GM23338 (cell line): ENCODE data around the gene ANTXR1. TPM values are rescaled to one million over a fixed set of nuclear protein-coding genes. Genes with fewer than 3 reads are reported as not detected.

Experiments
- ATAC-seq: fragments of 200-7000 bp; cut with Tn5 transposase; 3 replicates; pipeline ENCODE4 v1.9.1; 2020
- DNase-seq: peaks from one replicate; pipeline ENCODE4 v3.0.0-alpha.2; 2015; ENCODE audit warnings: low spot score
- H2AFZ ChIP-seq: fragments of 200-600 bp; sonication (generic); 2 replicates; pipeline ENCODE4 v1.8.0; 2016; ENCODE audit warnings: antibody characterized with exemption, mild to moderate bottlenecking, moderate library complexity
- H3F3A ChIP-seq: fragments of 200-600 bp; sonication (generic); replicated peaks from 2 replicates; pipeline ENCODE4 v1.8.0; 2017; ENCODE audit warnings: antibody characterized with exemption, mixed run types, low read depth
- H3K27ac ChIP-seq: fragments of 200-600 bp; sonication (generic); 2 replicates; pipeline ENCODE4 v1.6.1; 2016; ENCODE audit warnings: low read depth
- H3K27me3 ChIP-seq: fragments of 200-600 bp; sonication (generic); 2 replicates; pipeline ENCODE4 v1.8.0; 2016; ENCODE audit warnings: mild to moderate bottlenecking, mixed run types, moderate library complexity; ENCODE audit not compliant: insufficient read depth
- H3K36me3 ChIP-seq: fragments of 200-600 bp; sonication (generic); 2 replicates; pipeline ENCODE4 v1.8.0; 2016; ENCODE audit warnings: mild to moderate bottlenecking; ENCODE audit not compliant: insufficient read depth
- H3K4me1 ChIP-seq: fragments of 200-600 bp; sonication (generic); 2 replicates; pipeline ENCODE4 v1.8.0; 2016; ENCODE audit warnings: mild to moderate bottlenecking, moderate library complexity; ENCODE audit not compliant: insufficient read depth
- H3K4me2 ChIP-seq: fragments of 200-600 bp; sonication (generic); 2 replicates; pipeline ENCODE4 v1.7.1; 2017; ENCODE audit warnings: mixed run types
- H3K4me3 ChIP-seq: fragments of 200-600 bp; sonication (generic); 2 replicates; pipeline ENCODE4 v1.6.1; 2016; ENCODE audit warnings: mixed run types
- H3K79me2 ChIP-seq: fragments of 200-600 bp; sonication (generic); replicated peaks from 2 replicates; pipeline ENCODE4 v1.8.0; 2017; ENCODE audit warnings: mild to moderate bottlenecking; ENCODE audit not compliant: insufficient read depth
- H3K9me2 ChIP-seq: fragments of 200-600 bp; sonication (generic); 2 replicates; pipeline ENCODE4 v1.8.0; 2017; ENCODE audit not compliant: insufficient read depth
- H4K20me1 ChIP-seq: fragments of 200-600 bp; sonication (generic); replicated peaks from 2 replicates; pipeline ENCODE4 v1.8.0; 2017; ENCODE audit warnings: mild to moderate bottlenecking; ENCODE audit not compliant: insufficient read depth
- H3K27ac Mint-ChIP-seq: 2 replicates; pipeline ENCODE4 v1.8.0; 2020; ENCODE audit warnings: inconsistent platforms, mild to moderate bottlenecking, moderate library complexity, mixed read lengths
- H3K27me3 Mint-ChIP-seq: 3 replicates; pipeline ENCODE4 v1.8.0; 2022; ENCODE audit warnings: low read depth, mild to moderate bottlenecking, moderate library complexity, mixed read lengths, inconsistent platforms; ENCODE audit not compliant: insufficient read depth, poor library complexity
- H3K36me3 Mint-ChIP-seq: 3 replicates; pipeline ENCODE4 v1.8.0; 2021; ENCODE audit warnings: low read depth, mild to moderate bottlenecking, inconsistent platforms, moderate library complexity, mixed read lengths
- H3K4me1 Mint-ChIP-seq: 3 replicates; pipeline ENCODE4 v1.8.0; 2020; ENCODE audit warnings: mild to moderate bottlenecking, inconsistent platforms, mixed read lengths
- H3K4me3 Mint-ChIP-seq: 3 replicates; pipeline ENCODE4 v1.8.0; 2021; ENCODE audit warnings: moderate library complexity, mild to moderate bottlenecking, inconsistent platforms, mixed read lengths
- H3K9me3 Mint-ChIP-seq: 3 replicates; pipeline ENCODE4 v1.8.0; 2020; ENCODE audit warnings: moderate library complexity, mild to moderate bottlenecking, inconsistent platforms, mixed read lengths
- CREB1 ChIP-seq: fragments of 250-450 bp; sonication (Bioruptor Pico); IDR thresholded peaks from 2 replicates; pipeline ENCODE4 v1.5.0; 2020; ENCODE audit warnings: low read depth, mild to moderate bottlenecking, moderate library complexity
- EZH2 ChIP-seq: fragments of 200-600 bp; sonication (generic); IDR thresholded peaks from one replicate; pipeline ENCODE4 v1.8.0; 2017; ENCODE audit warnings: antibody characterized with exemption, mild to moderate bottlenecking, low read depth; ENCODE audit not compliant: unreplicated experiment
- polyA plus RNA-seq: library from polyadenylated mRNA; unstranded; fragments of >200 nt; fragmentation: Nextera tagmentation; extraction: Ambion mirVana; gene quantifications from 2 replicates; pipeline ENCODE4 v1.2.1, GENCODE V29; 2016
- total RNA-seq: library from RNA; depleted of rRNA; stranded (reverse); fragments of >200 nt; shearing (Covaris generic); gene quantifications from 2 replicates; pipeline ENCODE4 v1.2.3, GENCODE V29; 2014
- TF ChIP-seq, protein P1 (sequence below): fragments of 250-450 bp; sonication (Bioruptor Pico); IDR thresholded peaks from 2 replicates; pipeline ENCODE4 v1.5.0; 2020; ENCODE audit warnings: mild to moderate bottlenecking, moderate library complexity
- TF ChIP-seq, protein P2 (sequence below): IDR thresholded peaks from one replicate; pipeline ENCODE4 v1.6.1; 2018; ENCODE audit warnings: antibody characterized with exemption; ENCODE audit not compliant: unreplicated experiment

ANTXR1 gene
- total and polyA plus RNA-seq, 2 experiments from 2014 or later: 16.1 to 23.1 TPM

GRCh38 chr2:69102041-69102593 is 89.1 kb downstream of the ANTXR1 start:
- no peaks in the 10 kb centered on the region for H3K27me3 ChIP-seq
- no peaks in the 10 kb centered on the region for H3K79me2 ChIP-seq
- H3K4me2 ChIP-seq: no peak overlapping the region
- DNase-seq (no peak), ATAC-seq (no peak)
- 0 out of 2 replicates have a peak, but pooled peaks cover 5% of the 10 kb centered on the region for H3K36me3 ChIP-seq
- no peaks in the 10 kb centered on the region for H3K27me3 Mint-ChIP-seq
- H3K27ac ChIP-seq: no peak overlapping the region
- no peak overlapping the region for H2AFZ ChIP-seq
- no peak overlapping the region for H3K4me3 Mint-ChIP-seq
- no peaks in the 10 kb centered on the region for H3F3A ChIP-seq
- H3K4me1 Mint-ChIP-seq: no peaks in the 10 kb centered on the region
- no peaks in the 10 kb centered on the region for H3K9me2 ChIP-seq
- no peaks in the 10 kb centered on the region for H3K4me1 ChIP-seq
- H4K20me1 ChIP-seq: no peaks in the 10 kb centered on the region
- TF ChIP-seq EZH2 (no peak), CREB1 (CRISPR knock-in tag) (no peak)
- TF ChIP-seq, protein P1, sequence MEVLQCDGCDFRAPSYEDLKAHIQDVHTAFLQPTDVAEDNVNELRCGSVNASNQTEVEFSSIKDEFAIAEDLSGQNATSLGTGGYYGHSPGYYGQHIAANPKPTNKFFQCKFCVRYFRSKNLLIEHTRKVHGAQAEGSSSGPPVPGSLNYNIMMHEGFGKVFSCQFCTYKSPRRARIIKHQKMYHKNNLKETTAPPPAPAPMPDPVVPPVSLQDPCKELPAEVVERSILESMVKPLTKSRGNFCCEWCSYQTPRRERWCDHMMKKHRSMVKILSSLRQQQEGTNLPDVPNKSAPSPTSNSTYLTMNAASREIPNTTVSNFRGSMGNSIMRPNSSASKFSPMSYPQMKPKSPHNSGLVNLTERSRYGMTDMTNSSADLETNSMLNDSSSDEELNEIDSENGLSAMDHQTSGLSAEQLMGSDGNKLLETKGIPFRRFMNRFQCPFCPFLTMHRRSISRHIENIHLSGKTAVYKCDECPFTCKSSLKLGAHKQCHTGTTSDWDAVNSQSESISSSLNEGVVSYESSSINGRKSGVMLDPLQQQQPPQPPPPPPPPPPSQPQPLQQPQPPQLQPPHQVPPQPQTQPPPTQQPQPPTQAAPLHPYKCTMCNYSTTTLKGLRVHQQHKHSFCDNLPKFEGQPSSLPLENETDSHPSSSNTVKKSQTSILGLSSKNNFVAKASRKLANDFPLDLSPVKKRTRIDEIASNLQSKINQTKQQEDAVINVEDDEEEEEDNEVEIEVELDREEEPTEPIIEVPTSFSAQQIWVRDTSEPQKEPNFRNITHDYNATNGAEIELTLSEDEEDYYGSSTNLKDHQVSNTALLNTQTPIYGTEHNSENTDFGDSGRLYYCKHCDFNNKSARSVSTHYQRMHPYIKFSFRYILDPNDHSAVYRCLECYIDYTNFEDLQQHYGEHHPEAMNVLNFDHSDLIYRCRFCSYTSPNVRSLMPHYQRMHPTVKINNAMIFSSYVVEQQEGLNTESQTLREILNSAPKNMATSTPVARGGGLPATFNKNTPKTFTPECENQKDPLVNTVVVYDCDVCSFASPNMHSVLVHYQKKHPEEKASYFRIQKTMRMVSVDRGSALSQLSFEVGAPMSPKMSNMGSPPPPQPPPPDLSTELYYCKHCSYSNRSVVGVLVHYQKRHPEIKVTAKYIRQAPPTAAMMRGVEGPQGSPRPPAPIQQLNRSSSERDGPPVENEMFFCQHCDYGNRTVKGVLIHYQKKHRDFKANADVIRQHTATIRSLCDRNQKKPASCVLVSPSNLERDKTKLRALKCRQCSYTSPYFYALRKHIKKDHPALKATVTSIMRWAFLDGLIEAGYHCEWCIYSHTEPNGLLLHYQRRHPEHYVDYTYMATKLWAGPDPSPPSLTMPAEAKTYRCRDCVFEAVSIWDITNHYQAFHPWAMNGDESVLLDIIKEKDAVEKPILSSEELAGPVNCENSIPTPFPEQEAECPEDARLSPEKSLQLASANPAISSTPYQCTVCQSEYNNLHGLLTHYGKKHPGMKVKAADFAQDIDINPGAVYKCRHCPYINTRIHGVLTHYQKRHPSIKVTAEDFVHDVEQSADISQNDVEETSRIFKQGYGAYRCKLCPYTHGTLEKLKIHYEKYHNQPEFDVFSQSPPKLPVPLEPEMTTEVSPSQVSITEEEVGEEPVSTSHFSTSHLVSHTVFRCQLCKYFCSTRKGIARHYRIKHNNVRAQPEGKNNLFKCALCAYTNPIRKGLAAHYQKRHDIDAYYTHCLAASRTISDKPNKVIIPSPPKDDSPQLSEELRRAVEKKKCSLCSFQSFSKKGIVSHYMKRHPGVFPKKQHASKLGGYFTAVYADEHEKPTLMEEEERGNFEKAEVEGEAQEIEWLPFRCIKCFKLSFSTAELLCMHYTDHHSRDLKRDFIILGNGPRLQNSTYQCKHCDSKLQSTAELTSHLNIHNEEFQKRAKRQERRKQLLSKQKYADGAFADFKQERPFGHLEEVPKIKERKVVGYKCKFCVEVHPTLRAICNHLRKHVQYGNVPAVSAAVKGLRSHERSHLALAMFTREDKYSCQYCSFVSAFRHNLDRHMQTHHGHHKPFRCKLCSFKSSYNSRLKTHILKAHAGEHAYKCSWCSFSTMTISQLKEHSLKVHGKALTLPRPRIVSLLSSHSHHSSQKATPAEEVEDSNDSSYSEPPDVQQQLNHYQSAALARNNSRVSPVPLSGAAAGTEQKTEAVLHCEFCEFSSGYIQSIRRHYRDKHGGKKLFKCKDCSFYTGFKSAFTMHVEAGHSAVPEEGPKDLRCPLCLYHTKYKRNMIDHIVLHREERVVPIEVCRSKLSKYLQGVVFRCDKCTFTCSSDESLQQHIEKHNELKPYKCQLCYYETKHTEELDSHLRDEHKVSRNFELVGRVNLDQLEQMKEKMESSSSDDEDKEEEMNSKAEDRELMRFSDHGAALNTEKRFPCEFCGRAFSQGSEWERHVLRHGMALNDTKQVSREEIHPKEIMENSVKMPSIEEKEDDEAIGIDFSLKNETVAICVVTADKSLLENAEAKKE (CRISPR knock-in tag): no peak
- TF ChIP-seq, protein P2, sequence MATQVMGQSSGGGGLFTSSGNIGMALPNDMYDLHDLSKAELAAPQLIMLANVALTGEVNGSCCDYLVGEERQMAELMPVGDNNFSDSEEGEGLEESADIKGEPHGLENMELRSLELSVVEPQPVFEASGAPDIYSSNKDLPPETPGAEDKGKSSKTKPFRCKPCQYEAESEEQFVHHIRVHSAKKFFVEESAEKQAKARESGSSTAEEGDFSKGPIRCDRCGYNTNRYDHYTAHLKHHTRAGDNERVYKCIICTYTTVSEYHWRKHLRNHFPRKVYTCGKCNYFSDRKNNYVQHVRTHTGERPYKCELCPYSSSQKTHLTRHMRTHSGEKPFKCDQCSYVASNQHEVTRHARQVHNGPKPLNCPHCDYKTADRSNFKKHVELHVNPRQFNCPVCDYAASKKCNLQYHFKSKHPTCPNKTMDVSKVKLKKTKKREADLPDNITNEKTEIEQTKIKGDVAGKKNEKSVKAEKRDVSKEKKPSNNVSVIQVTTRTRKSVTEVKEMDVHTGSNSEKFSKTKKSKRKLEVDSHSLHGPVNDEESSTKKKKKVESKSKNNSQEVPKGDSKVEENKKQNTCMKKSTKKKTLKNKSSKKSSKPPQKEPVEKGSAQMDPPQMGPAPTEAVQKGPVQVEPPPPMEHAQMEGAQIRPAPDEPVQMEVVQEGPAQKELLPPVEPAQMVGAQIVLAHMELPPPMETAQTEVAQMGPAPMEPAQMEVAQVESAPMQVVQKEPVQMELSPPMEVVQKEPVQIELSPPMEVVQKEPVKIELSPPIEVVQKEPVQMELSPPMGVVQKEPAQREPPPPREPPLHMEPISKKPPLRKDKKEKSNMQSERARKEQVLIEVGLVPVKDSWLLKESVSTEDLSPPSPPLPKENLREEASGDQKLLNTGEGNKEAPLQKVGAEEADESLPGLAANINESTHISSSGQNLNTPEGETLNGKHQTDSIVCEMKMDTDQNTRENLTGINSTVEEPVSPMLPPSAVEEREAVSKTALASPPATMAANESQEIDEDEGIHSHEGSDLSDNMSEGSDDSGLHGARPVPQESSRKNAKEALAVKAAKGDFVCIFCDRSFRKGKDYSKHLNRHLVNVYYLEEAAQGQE: no peak
- H3K9me3 Mint-ChIP-seq: no peaks in the 10 kb centered on the region; the same call in 2 of the 3 replicates
- H3K27ac Mint-ChIP-seq: peak overlapping the region; percentile 16; the same call in 1 of the 2 replicates
- peaks cover 19% of the 10 kb centered on the region; the same call in 2 of the 3 replicates for H3K36me3 Mint-ChIP-seq
- no peak overlapping the region for H3K4me3 ChIP-seq
